Measurements from ENCODE around the gene CDC42EP1. TPM values are rescaled to one million over a fixed set of nuclear protein-coding genes. Genes with fewer than 3 reads are reported as not detected.

CDC42EP1 gene
- 58.1 and 61.1 TPM in 2 replicates for total RNA-seq

GRCh38 chr22:37559901-37560607 is at the start of gene CDC42EP1:
Gene CDC42EP1, plus strand, starts transcription at chr22:37560480. Its CDS starts 5,870 bp downstream, at chr22:37566350.

GRCh38 chr22:37519268-37520195 is 40.7 kb upstream of the CDC42EP1 start, which contains the start of gene CARD10:
Gene CARD10, minus strand, starts transcription at chr22:37519415. Its CDS starts 215 bp downstream, at chr22:37519200.

GRCh38 chr22:37608477-37609239 is 48.4 kb downstream of the CDC42EP1 start, which contains the start of gene GGA1:
Gene GGA1, plus strand, starts transcription at chr22:37608834. Its CDS starts 27 bp downstream, at chr22:37608861.

Other genes starting within 250 kb of the CDC42EP1 start
- gene ELFN2, start 133.0 kb upstream of the CDC42EP1 start, total RNA-seq: 1.4 and 4.0 TPM in 2 replicates
- gene MFNG, start 74.1 kb upstream of the CDC42EP1 start, total RNA-seq: 1.9 TPM in 1 of 2 replicates, not detected in the other
- 3.4 and 15.0 TPM in 2 replicates for gene CARD10, start 41.1 kb upstream of the CDC42EP1 start, total RNA-seq
- not detected in 2 replicates for gene LGALS2, start 19.6 kb downstream of the CDC42EP1 start, total RNA-seq
- 29.4 and 35.7 TPM in 2 replicates for gene GGA1, start 48.4 kb downstream of the CDC42EP1 start, total RNA-seq
- gene SH3BP1, start 79.2 kb downstream of the CDC42EP1 start, total RNA-seq: 21.2 and 25.3 TPM in 2 replicates
- gene PDXP, start 98.2 kb downstream of the CDC42EP1 start, total RNA-seq: 18.6 and 24.4 TPM in 2 replicates
- gene LGALS1, start 115.2 kb downstream of the CDC42EP1 start, total RNA-seq: 5,976 and 9,609 TPM in 2 replicates
- 15.0 and 23.2 TPM in 2 replicates for gene NOL12, start 125.9 kb downstream of the CDC42EP1 start, total RNA-seq
- gene TRIOBP, start 136.6 kb downstream of the CDC42EP1 start, total RNA-seq: 56.2 and 98.1 TPM in 2 replicates
- gene GCAT, start 247.5 kb downstream of the CDC42EP1 start, total RNA-seq: 20.2 and 35.9 TPM in 2 replicates